ENCODE data around the gene MRPS16. TPM values are rescaled to one million over a fixed set of nuclear protein-coding genes. Genes with fewer than 3 reads are reported as not detected.

Gene MRPS16
- total and polyA plus RNA-seq, 9 of the 15 experiments (the other 6 are each of a cell fraction or from before 2014, with no cell fraction given): 65.0 to 239 (median 146) TPM

DNA sequence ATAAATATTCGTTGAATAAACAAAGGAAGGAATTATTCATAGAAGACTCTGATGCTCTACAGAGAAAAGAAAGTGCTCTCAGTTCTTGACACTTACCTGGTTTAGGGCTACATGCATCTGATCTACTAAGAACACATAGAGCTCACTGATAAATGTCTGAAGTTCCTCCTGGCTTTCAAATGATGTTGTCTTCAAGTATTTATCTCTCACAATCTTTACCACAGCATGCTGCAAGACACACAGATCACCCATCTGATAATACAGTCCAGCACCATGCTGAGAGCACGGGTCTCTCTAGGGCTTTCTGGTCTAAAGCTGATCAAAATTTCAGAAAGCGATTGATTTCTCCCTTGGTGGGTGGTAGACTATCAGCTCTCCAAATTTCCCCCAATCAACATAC lies 44.5 kb upstream of the MRPS16 start (continued):
- TF ChIP-seq FOXK1 (CRISPR knock-in tag; IDR thresholded peaks at IDR 0.05; ENCODE audit: borderline replicate concordance) (no peak), LCOR (CRISPR knock-in tag; IDR thresholded peaks at IDR 0.05) (no peak), HDAC1 (IDR thresholded peaks at IDR 0.05) (no peak), SREBF2 (CRISPR knock-in tag; IDR thresholded peaks at IDR 0.05) (no peak), TBL1XR1 (IDR thresholded peaks at IDR 0.05; ENCODE audit: low read length in 2 of 2) (no peak), TAF9B (IDR thresholded peaks at IDR 0.05; ENCODE audit: partially characterized antibody) (no peak), NFXL1 (CRISPR knock-in tag; IDR thresholded peaks at IDR 0.05) (no peak), ASH1L (IDR thresholded peaks at IDR 0.05; ENCODE audit: borderline replicate concordance, low read depth, partially characterized antibody) (no peak)

DNA sequence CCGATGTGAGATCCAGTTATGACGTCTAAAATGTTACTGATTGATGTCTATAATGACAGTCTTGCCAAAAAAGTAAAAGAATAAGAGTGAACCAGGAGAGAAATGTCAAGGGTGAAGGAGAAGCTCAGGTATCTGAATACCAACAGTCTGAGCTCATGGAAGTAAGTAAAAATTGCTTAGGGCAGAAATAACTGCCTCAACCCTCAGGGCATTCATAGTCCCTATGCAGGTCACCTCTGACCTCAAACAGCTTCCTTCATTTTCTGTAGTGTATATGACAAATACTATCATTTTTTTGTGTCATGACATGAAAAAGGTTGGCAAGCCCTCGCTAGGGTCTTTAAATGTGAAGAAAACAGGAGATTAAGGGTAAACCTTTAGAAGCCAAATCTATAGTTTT lies 41.0 kb upstream of the MRPS16 start:
- ATAC-seq: no peak
- Histone ChIP-seq H3K9ac (ENCODE audit: insufficient read depth in 1 of 2, low read depth in 2 of 2, low read length in 2 of 2) (no peak overlapping the region), H3K9me3 (replicated peaks; ENCODE audit: control insufficient read depth, insufficient read depth, low read depth, low read length) (no peaks in the 10 kb centered on the region), H3K27ac (ENCODE audit: extremely low read depth, low read depth, low read length) (no peak overlapping the region), H3K4me2 (ENCODE audit: insufficient read depth, low read length) (no peak overlapping the region), H4K20me1 (replicated peaks; ENCODE audit: control insufficient read depth, insufficient read depth, low read length) (no peaks in the 10 kb centered on the region), H2AFZ (ENCODE audit: low read depth, low read length) (no peak overlapping the region), H3K79me2 (ENCODE audit: control insufficient read depth, insufficient read depth, low read length) (no peaks in the 10 kb centered on the region), H3K36me3 (ENCODE audit: control insufficient read depth, insufficient read depth, low read length) (no peaks in the 10 kb centered on the region), H3K27me3 (ENCODE audit: control insufficient read depth in 2 of 2, insufficient read depth in 2 of 2, low read length in 2 of 2) (no peaks in the 10 kb centered on the region), H3K9me1 (ENCODE audit: control insufficient read depth, insufficient read depth, low read length) (no peaks in the 10 kb centered on the region), H3K4me1 (replicated peaks in 1 of 2; ENCODE audit: control insufficient read depth in 2 of 2, insufficient read depth in 2 of 2, low read length in 2 of 2) (no peaks in the 10 kb centered on the region), H3K4me3 (no peak overlapping the region)
- no peak for FAIRE-seq
- no peak for DNase-seq (ENCODE audit: extremely low read depth in 1 of 4, low spot score in 3 of 4)
- 1% methylated on average over 3 of the region's 3 CpGs for WGBS (ENCODE audit: insufficient coverage, low coverage, missing lambda C conversion rate)
- intact Hi-C loops (cut with micrococcal nuclease) (no loop called here), in situ Hi-C loops (cut with MboI) (no loop called here)
- BruUV-seq (replicated peaks): no TSS peak
- ChIA-PET POLR2A (interaction anchor here (0.9 kb wide), 1 partner anchor 224 kb away, joined by 3 read pairs; no protein-coding TSS in a partner anchor), CTCF (ENCODE audit: low intra/inter-chr PET ratio) (no interaction called here)
- TF ChIP-seq, protein P1, sequence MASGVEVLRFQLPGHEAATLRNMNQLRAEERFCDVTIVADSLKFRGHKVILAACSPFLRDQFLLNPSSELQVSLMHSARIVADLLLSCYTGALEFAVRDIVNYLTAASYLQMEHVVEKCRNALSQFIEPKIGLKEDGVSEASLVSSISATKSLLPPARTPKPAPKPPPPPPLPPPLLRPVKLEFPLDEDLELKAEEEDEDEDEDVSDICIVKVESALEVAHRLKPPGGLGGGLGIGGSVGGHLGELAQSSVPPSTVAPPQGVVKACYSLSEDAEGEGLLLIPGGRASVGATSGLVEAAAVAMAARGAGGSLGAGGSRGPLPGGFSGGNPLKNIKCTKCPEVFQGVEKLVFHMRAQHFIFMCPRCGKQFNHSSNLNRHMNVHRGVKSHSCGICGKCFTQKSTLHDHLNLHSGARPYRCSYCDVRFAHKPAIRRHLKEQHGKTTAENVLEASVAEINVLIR (CRISPR knock-in tag; IDR thresholded peaks at IDR 0.05): no peak
- TF ChIP-seq ZNF445 (CRISPR knock-in tag; IDR thresholded peaks at IDR 0.05; ENCODE audit: low read depth) (no peak), DDX20 (tag; IDR thresholded peaks at IDR 0.05; ENCODE audit: low read depth) (no peak)
- TF ChIP-seq, protein P2, sequence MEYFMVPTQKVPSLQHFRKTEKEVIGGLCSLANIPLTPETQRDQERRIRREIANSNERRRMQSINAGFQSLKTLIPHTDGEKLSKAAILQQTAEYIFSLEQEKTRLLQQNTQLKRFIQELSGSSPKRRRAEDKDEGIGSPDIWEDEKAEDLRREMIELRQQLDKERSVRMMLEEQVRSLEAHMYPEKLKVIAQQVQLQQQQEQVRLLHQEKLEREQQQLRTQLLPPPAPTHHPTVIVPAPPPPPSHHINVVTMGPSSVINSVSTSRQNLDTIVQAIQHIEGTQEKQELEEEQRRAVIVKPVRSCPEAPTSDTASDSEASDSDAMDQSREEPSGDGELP (CRISPR knock-in tag; IDR thresholded peaks at IDR 0.05; ENCODE audit: borderline replicate concordance): no peak
